IMR-90 (cell line): ENCODE data around the gene ZBTB3.

ENCODE experiments used
- BHLHE40 ChIP-seq: fragments of 150-350 bp; IDR thresholded peaks from 2 replicates; pipeline ENCODE4 v1.6.1; 2016; ENCODE audit warnings: mild to moderate bottlenecking, low read depth, low read length
- CEBPB ChIP-seq: IDR thresholded peaks from 2 replicates; pipeline ENCODE4 v1.6.1; 2012; ENCODE audit warnings: low read depth, low read length, improper control_type of control experiment
- MAFK ChIP-seq: IDR thresholded peaks from 2 replicates; pipeline ENCODE4 v1.6.1; 2012; ENCODE audit warnings: low read depth, low read length, improper control_type of control experiment
- MAZ ChIP-seq: IDR thresholded peaks from 2 replicates; pipeline ENCODE4 v1.6.1; 2012; ENCODE audit warnings: low read depth, mild to moderate bottlenecking, low read length, improper control_type of control experiment, moderate library complexity, borderline replicate concordance
- MXI1 ChIP-seq: IDR thresholded peaks from 2 replicates; pipeline ENCODE4 v1.6.1; 2012; ENCODE audit warnings: low read depth, mild to moderate bottlenecking, low read length, moderate library complexity, borderline replicate concordance
- NFE2L2 ChIP-seq: fragments of 150-350 bp; IDR thresholded peaks from 2 replicates; pipeline ENCODE4 v1.6.1; 2016; ENCODE audit warnings: low read depth, mild to moderate bottlenecking, low read length
- POLR2A ChIP-seq: IDR thresholded peaks from 2 replicates; pipeline ENCODE4 v1.6.1; 2012; ENCODE audit warnings: mild to moderate bottlenecking, low read depth, low read length
- RCOR1 ChIP-seq: IDR thresholded peaks from 2 replicates; pipeline ENCODE4 v1.6.1; 2012; ENCODE audit warnings: mild to moderate bottlenecking, low read length, improper control_type of control experiment; ENCODE audit not compliant: insufficient replicate concordance
- RFX5 ChIP-seq: IDR thresholded peaks from 2 replicates; pipeline ENCODE4 v1.8.0; 2012; ENCODE audit warnings: low read depth, mild to moderate bottlenecking, low read length, moderate library complexity
- TF ChIP-seq, protein P1 (sequence below): conservative IDR thresholded peaks from 2 replicates; pipeline ENCODE4 v1.5.1; 2012; ENCODE audit warnings: mild to moderate bottlenecking, low read depth, low read length, improper control_type of control experiment

DNA sequence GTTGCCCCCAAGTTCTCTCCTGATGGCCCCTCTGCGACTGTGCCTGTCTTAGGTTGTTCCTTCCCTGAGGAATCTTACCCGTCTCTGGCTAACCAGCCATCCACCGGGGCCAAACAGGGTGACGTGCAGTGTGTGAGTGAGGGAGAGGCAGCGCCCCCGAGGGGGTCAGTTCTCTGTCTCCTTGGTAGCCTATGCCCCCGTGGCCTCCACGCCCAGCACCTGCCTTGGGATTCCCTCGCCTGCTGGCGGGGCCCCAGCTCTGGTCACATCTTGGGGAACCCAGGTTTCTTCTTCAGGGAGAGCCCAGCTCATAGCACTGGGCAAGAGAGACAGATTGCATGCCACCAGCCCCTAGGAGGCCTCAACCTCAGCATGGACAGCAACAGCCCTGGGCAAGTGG is 45.5 kb upstream of the ZBTB3 start:
- TF ChIP-seq, protein P1, sequence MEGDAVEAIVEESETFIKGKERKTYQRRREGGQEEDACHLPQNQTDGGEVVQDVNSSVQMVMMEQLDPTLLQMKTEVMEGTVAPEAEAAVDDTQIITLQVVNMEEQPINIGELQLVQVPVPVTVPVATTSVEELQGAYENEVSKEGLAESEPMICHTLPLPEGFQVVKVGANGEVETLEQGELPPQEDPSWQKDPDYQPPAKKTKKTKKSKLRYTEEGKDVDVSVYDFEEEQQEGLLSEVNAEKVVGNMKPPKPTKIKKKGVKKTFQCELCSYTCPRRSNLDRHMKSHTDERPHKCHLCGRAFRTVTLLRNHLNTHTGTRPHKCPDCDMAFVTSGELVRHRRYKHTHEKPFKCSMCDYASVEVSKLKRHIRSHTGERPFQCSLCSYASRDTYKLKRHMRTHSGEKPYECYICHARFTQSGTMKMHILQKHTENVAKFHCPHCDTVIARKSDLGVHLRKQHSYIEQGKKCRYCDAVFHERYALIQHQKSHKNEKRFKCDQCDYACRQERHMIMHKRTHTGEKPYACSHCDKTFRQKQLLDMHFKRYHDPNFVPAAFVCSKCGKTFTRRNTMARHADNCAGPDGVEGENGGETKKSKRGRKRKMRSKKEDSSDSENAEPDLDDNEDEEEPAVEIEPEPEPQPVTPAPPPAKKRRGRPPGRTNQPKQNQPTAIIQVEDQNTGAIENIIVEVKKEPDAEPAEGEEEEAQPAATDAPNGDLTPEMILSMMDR: no peak
- TF ChIP-seq POLR2A (no peak), MXI1 (no peak), MAFK (no peak), NFE2L2 (no peak), MAZ (no peak), RCOR1 (no peak), RFX5 (no peak), CEBPB (no peak), BHLHE40 (no peak)
